ENCODE measurements around the gene TNIK.

TNIK gene

DNA sequence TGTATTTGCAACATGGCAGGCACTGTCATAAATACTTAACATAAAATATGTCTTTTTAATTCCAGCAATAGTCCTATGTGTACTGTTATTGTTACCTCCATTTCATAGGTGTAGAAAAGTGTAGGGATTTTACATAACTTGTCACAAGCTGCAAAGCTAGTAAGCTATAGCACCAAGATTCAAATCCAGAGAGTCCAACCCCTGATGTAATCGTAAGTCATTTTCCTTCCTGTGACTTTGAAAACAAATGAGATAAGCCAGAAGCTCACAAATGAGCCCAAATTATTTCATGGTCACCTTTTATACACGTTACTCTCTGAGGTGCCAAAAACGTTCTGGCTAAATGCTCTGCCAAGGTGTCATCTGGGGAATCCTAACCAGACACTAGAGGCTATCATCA, 23.8 kb downstream of the TNIK start:
- no peak for DNase-seq (ENCODE audit: low spot score)
- in situ Hi-C loops (cut with MboI; ENCODE audit: low sequenced_read_pairs, unreplicated experiment) = no loop called here
- TF ChIP-seq, protein P1, sequence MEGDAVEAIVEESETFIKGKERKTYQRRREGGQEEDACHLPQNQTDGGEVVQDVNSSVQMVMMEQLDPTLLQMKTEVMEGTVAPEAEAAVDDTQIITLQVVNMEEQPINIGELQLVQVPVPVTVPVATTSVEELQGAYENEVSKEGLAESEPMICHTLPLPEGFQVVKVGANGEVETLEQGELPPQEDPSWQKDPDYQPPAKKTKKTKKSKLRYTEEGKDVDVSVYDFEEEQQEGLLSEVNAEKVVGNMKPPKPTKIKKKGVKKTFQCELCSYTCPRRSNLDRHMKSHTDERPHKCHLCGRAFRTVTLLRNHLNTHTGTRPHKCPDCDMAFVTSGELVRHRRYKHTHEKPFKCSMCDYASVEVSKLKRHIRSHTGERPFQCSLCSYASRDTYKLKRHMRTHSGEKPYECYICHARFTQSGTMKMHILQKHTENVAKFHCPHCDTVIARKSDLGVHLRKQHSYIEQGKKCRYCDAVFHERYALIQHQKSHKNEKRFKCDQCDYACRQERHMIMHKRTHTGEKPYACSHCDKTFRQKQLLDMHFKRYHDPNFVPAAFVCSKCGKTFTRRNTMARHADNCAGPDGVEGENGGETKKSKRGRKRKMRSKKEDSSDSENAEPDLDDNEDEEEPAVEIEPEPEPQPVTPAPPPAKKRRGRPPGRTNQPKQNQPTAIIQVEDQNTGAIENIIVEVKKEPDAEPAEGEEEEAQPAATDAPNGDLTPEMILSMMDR (IDR thresholded peaks at IDR 0.05; ENCODE audit: borderline replicate concordance, control extremely low read depth, extremely low read depth, insufficient read depth, missing control alignments) = no peak

DNA sequence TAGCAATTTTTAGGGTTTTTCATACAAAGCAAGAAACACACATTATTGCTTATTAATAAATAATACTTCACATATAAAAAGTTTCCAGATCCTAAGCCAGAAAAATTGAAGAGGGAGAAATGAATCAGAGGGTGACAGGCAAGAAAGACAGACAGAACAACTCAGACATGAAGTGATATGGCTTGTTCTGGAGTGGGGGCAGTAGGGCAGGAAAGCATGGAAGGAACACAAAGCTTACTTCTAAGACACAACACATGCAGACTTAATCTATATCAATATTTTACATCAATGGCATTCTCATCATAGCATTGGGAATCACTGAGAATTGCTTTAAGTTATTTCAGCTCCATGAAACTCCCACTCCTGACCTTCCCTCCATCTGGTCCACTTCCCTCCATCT, 24.4 kb downstream of the TNIK start:
- in situ Hi-C loops (cut with MboI; ENCODE audit: low sequenced_read_pairs, unreplicated experiment) = no loop called here
- TF ChIP-seq, protein P1 (IDR thresholded peaks at IDR 0.05; ENCODE audit: borderline replicate concordance, control extremely low read depth, extremely low read depth, insufficient read depth, missing control alignments) = no peak

DNA sequence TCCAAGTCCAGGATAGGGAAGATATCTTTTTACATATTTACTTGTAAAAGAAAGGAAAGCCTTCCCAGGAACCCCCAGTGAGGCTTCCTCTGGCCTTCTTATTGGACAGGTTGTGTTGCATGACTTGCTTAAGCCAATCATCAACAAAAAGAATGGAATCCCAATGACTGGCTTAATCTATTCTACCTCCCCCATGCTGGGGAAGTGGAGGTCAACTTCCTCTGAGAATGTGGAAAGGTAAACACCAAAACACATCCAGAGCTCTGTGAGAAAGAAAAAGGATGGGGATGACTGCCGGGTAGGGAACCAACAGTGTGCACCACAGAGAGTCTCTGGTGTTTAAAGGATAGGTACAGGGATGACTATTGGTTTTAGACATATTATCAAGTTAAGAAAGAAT, 25.1 kb downstream of the TNIK start:
- DNase-seq (ENCODE audit: low spot score) = no peak
- in situ Hi-C loops (cut with MboI; ENCODE audit: low sequenced_read_pairs, unreplicated experiment) = no loop called here

More for the DNA sequence above, 24.4 kb downstream of the TNIK start:
- no peak for DNase-seq (ENCODE audit: low spot score)

DNA sequence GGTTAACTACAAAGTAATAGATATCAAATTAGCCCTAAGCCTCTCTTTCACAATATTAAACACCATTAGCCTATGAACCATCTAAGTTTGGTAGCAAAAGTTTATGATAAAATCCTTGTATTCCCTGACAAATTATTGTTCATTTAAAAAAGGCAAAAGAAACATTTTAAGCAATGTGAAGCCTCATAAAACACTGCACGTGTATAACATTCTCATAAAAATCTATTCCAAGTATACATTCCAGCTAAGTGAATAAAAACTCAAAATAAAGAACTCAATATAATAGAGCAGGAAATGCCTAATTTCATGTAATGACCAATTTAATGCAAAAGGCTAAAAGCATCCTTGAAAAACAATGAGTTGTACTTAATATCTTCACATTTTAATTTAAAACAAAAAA, 27.7 kb downstream of the TNIK start:
- in situ Hi-C loops (cut with MboI; ENCODE audit: low sequenced_read_pairs, unreplicated experiment) = no loop called here
- no peak for DNase-seq (ENCODE audit: low spot score)
- TF ChIP-seq, protein P1 (IDR thresholded peaks at IDR 0.05; ENCODE audit: borderline replicate concordance, control extremely low read depth, extremely low read depth, insufficient read depth, missing control alignments) = no peak

More for the DNA sequence above, 25.1 kb downstream of the TNIK start:
- TF ChIP-seq, protein P1 (IDR thresholded peaks at IDR 0.05; ENCODE audit: borderline replicate concordance, control extremely low read depth, extremely low read depth, insufficient read depth, missing control alignments) = no peak

DNA sequence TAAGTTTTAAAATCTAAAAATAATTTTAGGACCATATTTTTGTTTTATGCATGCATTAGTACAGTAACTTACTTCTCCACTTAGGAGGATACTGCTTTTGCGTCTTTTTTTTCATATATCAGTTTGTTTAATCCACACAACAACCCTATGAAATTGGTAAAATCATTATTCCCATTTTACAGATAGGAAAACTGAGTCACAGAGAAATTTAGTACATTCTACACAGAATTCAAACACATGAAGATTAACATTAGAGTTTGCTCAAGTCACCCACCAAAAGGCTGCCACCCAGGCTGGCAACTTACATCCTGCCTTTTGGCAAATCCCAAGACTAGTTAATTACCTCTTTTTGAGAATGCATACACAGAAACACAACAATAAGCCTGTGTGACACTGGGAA, 28.7 kb downstream of the TNIK start:
- TF ChIP-seq, protein P1 (IDR thresholded peaks at IDR 0.05; ENCODE audit: borderline replicate concordance, control extremely low read depth, extremely low read depth, insufficient read depth, missing control alignments) = no peak
- in situ Hi-C loops (cut with MboI; ENCODE audit: low sequenced_read_pairs, unreplicated experiment) = no loop called here
- no peak for DNase-seq (ENCODE audit: low spot score)

DNA sequence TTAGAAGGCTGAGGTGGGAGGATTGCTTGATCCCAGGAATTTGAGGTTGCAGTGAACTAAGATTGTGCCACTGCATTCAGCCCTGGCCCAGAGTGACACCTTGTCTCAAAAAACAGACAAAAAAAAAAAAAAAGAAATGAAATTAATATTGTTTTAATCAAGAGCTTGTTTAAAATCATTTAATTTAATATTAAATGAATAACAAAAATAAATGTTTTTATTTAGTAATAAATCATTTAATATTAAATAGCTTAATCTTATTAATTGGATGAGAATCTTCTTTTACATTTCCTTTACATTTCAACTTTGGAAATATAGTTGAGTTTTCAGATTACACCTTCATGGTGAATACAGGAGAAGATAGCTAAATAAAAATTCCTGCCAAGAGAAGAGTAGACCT, 29.7 kb downstream of the TNIK start:
- in situ Hi-C loops (cut with MboI; ENCODE audit: low sequenced_read_pairs, unreplicated experiment) = no loop called here
- DNase-seq (ENCODE audit: low spot score) = no peak
- TF ChIP-seq, protein P1 (IDR thresholded peaks at IDR 0.05; ENCODE audit: borderline replicate concordance, control extremely low read depth, extremely low read depth, insufficient read depth, missing control alignments) = no peak

DNA sequence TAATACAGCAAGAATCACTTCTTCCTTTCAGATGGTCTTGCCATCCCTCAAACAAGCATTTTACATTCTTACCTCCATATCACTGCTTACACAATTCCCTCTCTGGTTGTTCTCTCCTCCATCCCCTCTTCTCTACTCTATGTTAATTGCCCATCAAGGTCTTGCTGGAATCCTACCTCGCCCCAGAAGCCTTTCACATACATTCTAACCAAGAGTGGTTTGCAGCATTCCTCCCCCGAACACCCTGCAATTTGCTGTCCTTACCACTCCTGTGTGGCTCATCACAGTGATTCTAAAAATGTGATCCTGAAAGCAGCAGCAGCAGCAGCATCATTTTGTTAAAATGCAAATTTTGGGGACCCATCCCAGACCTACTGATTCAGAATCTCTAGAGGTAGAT, 30.6 kb downstream of the TNIK start:
- in situ Hi-C loops (cut with MboI; ENCODE audit: low sequenced_read_pairs, unreplicated experiment) = no loop called here
- no peak for DNase-seq (ENCODE audit: low spot score)
- TF ChIP-seq, protein P1 (IDR thresholded peaks at IDR 0.05; ENCODE audit: borderline replicate concordance, control extremely low read depth, extremely low read depth, insufficient read depth, missing control alignments) = no peak

All from GM13976 (cell line).